ENCODE results near the gene SRRM1. TPM values are rescaled to one million over a fixed set of nuclear protein-coding genes. Genes with fewer than 3 reads are reported as not detected.

The SRRM1 gene
- total and polyA plus RNA-seq, 10 of the 15 experiments (the other 5 are each of a cell fraction or from before 2014, with no cell fraction given), result 36.8 to 285 (median 126) TPM

- no peak for TF ChIP-seq PBX3 (IDR thresholded peaks at IDR 0.05; ENCODE audit: insufficient replicate concordance, low read depth, low read length)
- no peak for TF ChIP-seq RELB (IDR thresholded peaks at IDR 0.05; ENCODE audit: low read depth)
- no peak for TF ChIP-seq CHD1 (IDR thresholded peaks at IDR 0.05; ENCODE audit: low read depth, low read length)
- TF ChIP-seq TBL1XR1 (IDR thresholded peaks at IDR 0.05; ENCODE audit: low read depth, low read length), result no peak
- no peak for TF ChIP-seq JUNB (IDR thresholded peaks at IDR 0.05)
Measured at GRCh38 chr1:24648919-24649318, 5.8 kb downstream of the SRRM1 start (continued).

- no peak for ATAC-seq
- CTCF ChIA-PET, result interaction anchor here (0.7 to 1.0 kb wide), 2 partner anchors 37 to 105 kb away, joined by 3 read pairs; no protein-coding TSS in a partner anchor
- Histone ChIP-seq H3K4me2 (ENCODE audit: control insufficient read depth, insufficient read depth) (no peak overlapping the region), H3K27ac (ENCODE audit: control insufficient read depth, insufficient read depth) (no peak overlapping the region), H4K20me1 (ENCODE audit: control insufficient read depth, insufficient read depth) (no peaks in the 10 kb centered on the region), H3K79me2 (ENCODE audit: control insufficient read depth, insufficient read depth, low read length) (peaks cover 10% of the 10 kb centered on the region), H3K4me3 (no peak overlapping the region), H3K27me3 (replicated peaks in 1 of 2; ENCODE audit: control insufficient read depth in 2 of 2, insufficient read depth in 2 of 2, low read length in 1 of 2) (no peaks in the 10 kb centered on the region), H3K36me3 (ENCODE audit: control insufficient read depth in 2 of 2, insufficient read depth in 2 of 2, low read length in 1 of 2) (peaks cover 14 to 65% of the 10 kb centered on the region in 2 experiments), H3K9me3 (replicated peaks; ENCODE audit: control insufficient read depth, insufficient read depth, low read length) (no peaks in the 10 kb centered on the region), H2AFZ (ENCODE audit: control insufficient read depth, low read depth, low read length) (no peak overlapping the region), H3K4me1 (ENCODE audit: control insufficient read depth, insufficient read depth, low read length) (0 out of 2 replicates have a peak, but pooled peaks cover 3% of the 10 kb centered on the region), H3K9ac (ENCODE audit: control insufficient read depth, insufficient read depth, low read length) (no peak overlapping the region)
- TF ChIP-seq LARP7 (IDR thresholded peaks at IDR 0.05), result no peak
- TF ChIP-seq RELB (IDR thresholded peaks at IDR 0.05; ENCODE audit: low read depth), result no peak
- TF ChIP-seq SKIL (IDR thresholded peaks at IDR 0.05; ENCODE audit: low read depth, poor library complexity, severe bottlenecking), result no peak
- no peak for TF ChIP-seq HDAC6 (IDR thresholded peaks at IDR 0.05; ENCODE audit: unreplicated experiment)
- TF ChIP-seq ZNF622 (IDR thresholded peaks at IDR 0.05), result no peak
- no peak for TF ChIP-seq BHLHE40 (IDR thresholded peaks at IDR 0.05; ENCODE audit: borderline replicate concordance in 1 of 2, low read depth in 2 of 2, low read length in 1 of 2)
- no peak for TF ChIP-seq EED (IDR thresholded peaks at IDR 0.05; ENCODE audit: low read depth)
- no peak for TF ChIP-seq CREB1 (IDR thresholded peaks at IDR 0.05; ENCODE audit: low read depth)
- TF ChIP-seq E4F1 (IDR thresholded peaks at IDR 0.05; ENCODE audit: borderline replicate concordance, partially characterized antibody), result no peak
- no peak for FAIRE-seq
- DNase-seq (ENCODE audit: low read depth, low spot score), result no peak
- POLR2A ChIA-PET, result no interaction called here
- RAD21 ChIA-PET (ENCODE audit: unreplicated experiment), result no interaction called here
- in situ Hi-C loops (cut with MboI), result no loop called here
- WGBS (ENCODE audit: insufficient coverage, insufficient replicate concordance, low lambda C conversion rate, missing lambda C conversion rate), result 97% methylated on average over 13 of the region's 13 CpGs
- SMC1A ChIA-PET (ENCODE audit: uncharacterized antibody, unreplicated experiment), result interaction anchor here (2.8 kb wide), 1 partner anchor 11 kb away, joined by 6 read pairs; no protein-coding TSS in a partner anchor
- intact Hi-C loops (cut with micrococcal nuclease; ENCODE audit: unreplicated experiment), result no loop called here
- no TSS peak for BruUV-seq (replicated peaks)
Measured at GRCh38 chr1:24652382-24652781, 9.3 kb downstream of the SRRM1 start.
